ENCODE measurements around the gene CMC1.
"Not testable (repeated sequence)": the region's sequence is repeated elsewhere in the genome, so short reads cannot be mapped to it uniquely, and the experiment has no call there.

Gene CMC1, protein sequence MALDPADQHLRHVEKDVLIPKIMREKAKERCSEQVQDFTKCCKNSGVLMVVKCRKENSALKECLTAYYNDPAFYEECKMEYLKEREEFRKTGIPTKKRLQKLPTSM

DNA sequence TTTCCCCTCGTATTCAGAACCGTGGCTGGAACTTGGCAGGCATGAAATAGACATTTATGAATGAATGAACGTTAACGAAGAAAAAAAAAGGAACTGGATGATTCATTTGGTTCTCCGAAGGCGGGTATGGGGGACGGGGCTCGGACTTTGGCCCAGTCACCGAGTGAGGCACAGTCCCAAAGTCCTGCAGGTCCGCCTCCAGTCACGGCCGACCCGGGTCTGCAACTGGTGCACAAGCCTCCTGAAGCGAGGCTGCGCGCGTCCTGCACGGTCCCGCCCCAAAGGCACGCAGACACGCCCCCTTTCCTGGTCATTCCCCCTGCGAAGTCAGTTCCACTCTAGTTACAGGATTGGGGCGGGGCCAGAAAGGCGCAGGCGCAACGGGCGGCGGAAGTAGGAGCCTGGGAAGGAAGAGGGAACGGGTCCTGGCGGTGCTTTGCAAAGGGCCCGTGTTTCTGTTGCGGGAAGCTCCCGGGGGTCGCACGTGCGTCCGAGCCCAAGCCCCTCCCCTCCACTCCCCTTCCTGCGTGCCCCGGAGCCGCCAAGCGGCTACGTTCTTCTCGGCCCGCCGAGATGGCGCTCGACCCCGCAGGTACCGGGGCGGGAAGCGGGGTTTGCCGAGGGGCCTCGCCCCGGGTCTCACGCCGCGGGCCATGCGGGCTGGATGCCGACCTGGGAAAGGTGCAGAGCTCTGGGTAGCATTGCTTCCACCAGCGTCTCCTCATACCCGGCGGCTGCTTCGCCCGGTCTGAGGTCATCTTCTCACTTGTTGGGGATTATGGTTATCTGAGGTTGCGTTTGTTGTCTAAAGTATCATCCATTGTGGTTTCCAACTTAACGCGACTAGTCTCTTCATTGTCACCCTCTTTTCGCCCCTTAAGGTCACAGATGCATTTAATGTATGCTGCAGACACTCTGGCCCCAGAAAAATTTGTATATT, at the start of gene CMC1:
TSS of gene CMC1 (plus strand) at position 399 of the 940 bp plus-strand sequence. CDS start at position 574, 175 bp downstream.
- DNase-seq: peak; percentile 88 to 93

DNA sequence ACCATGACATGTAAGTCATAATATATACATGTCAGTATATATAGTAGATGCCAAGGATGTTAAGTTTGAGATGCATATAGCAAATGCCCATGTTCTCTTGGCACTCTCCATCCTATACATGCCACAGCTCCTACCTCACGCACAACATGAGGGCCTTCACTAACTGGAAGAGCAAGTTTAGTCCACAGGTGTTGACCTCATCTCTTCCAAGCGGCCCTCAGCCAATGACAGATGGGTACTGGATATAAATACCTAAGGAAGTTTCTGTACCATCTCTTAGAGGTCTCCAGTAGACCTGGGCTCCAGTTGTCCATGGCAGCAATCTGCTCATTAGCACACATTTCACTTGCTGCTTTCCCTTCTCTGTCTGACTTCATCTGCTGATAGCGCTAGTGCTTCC, 43.3 kb upstream of the CMC1 start:
- no peak for DNase-seq

DNA sequence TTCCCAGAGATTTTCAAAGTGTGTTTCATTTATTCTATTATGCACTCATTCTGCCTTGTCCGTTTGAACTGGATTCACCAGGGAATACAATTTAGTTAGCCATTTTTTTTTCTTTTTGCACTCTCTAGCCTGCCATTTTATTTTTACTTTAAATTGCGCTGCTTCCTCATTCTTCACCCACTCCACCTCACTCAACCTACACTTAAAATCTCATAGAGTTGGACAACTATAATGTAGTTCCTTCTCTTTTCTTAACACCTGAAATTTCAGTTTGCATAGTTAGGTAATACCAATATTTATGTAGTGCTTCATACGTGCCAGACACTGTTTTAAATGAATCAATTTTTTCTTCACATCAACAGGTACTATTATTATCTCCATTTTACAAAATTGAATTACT, 42.4 kb upstream of the CMC1 start:
- no peak for DNase-seq

DNA sequence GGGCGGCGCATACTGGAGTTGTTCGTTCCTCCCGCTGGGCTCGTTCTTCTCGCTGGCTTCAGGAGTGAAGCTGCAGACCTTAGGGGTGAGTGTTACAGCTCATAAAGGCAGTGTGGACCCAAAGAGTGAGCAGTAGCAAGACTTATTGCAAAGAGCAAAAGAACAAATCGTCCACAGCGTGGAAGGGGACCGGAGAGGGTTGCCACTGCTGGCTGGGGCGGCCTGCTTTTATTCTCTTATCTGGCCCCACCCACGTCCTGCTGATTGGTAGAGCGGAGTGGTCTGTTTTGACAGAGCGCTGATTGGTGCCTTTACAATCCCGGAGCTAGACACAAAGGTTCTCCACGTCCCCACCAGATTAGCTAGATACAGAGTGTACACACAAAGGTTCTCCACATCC, 41.8 kb upstream of the CMC1 start:
- not testable (repeated sequence) for DNase-seq

DNA sequence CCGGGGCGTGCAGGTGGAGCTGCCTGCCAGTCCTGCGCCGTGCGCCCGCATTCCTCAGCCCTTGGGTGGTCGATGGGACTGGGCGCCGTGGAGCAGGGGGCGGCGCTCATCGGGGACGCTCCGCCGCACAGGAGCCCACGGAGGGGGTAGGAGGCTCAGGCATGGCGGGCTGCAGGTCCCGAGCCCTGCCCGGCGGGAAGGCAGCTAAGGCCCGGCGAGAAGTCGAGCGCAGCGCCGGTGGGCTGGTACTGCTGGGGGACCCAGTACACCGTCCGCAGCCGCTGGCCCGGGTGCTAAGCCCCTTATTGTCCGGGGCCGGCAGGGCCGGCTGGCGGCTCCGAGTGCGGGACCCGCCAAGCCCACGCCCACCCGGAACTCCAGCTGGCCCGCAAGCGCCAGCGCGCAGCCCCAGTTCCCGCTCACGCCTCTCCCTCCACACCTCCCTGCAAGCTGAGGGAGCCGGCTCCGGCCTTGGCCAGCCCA, 41.0 kb upstream of the CMC1 start:
- not testable (repeated sequence) for DNase-seq

DNA sequence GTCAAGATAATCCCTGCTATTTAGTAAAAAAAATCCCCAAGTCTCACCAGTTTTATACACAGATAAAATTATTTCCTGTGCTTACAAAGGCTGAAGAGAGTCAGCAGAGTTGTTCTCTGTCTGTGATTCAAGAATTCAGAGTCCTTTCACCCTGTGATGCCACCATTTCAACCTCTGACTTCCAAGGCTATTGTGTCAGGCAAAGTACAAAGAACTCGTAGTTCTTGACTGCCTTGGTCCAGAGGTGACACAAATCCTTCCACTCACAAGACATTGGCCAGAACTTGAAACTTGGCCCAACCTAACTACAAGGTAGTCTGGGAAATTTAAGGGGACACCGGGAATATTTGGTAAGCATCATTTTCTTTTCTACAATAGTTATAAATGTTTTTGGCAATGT, 34.9 kb upstream of the CMC1 start:
- DNase-seq: no peak

DNA sequence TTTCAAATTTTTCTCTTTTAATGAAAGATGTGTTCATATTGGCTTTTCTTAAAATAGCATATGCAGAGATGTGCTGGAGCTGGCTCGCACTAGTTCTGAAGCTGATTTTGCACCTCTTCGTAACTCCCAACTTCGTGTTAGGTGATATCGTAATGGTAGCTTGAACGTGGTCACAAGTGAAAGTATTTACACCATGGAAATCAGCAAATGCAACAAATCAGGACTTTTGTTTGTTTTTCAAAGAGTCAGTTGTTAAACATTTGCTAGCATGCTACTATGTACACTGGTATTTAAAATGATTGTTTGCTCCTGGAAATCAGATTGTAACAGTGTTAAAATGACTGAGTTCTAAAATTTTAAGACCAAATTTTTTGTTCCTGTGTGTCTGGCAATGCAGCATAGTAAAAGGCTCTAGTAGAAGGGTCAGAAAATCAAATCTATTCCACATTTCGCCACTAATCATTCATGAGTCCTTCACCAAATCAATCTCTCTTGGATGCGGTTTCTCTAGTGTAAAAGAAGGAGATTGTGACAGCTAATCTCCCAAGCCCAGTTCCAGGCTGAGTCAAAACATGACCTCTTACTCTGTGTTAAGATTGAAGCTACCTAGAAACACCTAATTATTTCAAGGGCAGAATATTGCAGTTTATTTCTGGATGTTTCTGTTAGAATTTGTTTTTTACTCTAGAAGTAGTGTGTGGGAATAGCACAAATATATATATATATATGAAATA, 34.3 kb upstream of the CMC1 start:
- no peak for DNase-seq

DNA sequence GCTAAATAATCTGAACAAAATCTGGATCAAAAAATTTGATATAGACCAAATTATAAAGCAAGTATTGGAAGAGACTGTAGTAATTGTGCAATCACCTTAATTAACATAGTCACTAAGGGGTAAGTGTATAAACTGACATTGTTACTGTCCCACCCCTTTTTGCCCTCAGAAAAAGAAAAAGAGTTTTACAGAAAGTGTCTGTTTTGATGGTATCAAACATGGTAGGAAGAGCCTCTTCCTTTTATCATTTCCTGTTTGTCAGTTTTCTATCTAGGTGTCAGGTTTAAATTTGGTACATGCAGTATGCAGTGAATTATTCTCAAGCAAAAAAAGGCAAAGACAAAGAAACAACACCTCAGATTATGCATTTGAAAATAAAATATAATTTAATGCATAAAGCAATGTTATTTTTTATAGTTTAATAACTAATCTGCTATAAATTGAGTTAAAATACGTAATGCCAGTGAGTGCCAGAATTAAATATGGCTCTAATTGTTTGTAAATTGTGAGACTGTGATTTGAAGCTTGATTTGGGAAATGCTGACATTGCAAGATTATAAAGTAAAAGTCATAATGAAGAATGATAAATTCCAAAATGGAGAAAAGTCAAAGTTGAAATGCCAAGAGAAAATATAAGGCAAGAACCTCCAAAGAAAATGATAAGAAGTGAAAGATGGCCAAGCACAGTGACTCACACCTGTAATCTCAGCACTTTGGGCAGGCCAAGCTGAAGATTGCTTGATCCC, 30.3 kb upstream of the CMC1 start:
- no peak for DNase-seq

DNA sequence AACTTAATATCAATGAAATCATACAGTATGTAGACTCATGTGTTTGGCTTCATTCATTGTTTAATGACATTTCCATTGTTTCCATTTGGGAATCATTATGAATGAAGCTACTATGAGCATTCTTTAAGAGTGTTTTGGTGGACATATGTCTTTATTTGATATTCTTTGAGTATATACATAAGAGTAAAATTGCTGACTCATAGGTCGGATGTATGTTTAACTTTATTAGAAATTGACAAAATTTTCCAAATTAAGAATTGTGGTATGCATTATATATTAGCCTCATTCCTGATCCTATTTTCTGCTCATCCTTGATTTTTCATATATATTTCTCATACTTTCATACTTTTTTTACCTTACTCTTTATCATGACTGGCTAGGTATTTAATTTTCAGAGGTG, 28.7 kb upstream of the CMC1 start:
- DNase-seq: no peak

DNA sequence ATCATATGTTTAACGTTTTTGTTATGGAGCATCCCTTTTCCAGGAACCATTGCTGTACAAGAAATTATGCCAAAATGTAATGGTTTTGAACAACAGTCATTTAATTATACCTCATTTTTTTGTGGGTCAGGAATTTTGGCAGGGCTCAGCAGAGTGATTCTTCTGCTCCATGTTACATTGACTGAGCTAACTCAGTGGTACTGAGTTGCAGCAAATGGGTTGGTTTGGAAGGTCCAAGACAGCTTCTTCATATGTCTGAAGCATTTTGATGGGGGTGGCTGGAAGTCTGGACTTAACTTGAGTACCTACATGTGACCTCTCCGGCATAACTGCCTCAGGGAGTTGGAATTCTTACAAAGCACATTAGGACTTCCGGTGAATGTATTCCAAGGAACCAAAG, 26.0 kb upstream of the CMC1 start:
- DNase-seq: no peak

DNA sequence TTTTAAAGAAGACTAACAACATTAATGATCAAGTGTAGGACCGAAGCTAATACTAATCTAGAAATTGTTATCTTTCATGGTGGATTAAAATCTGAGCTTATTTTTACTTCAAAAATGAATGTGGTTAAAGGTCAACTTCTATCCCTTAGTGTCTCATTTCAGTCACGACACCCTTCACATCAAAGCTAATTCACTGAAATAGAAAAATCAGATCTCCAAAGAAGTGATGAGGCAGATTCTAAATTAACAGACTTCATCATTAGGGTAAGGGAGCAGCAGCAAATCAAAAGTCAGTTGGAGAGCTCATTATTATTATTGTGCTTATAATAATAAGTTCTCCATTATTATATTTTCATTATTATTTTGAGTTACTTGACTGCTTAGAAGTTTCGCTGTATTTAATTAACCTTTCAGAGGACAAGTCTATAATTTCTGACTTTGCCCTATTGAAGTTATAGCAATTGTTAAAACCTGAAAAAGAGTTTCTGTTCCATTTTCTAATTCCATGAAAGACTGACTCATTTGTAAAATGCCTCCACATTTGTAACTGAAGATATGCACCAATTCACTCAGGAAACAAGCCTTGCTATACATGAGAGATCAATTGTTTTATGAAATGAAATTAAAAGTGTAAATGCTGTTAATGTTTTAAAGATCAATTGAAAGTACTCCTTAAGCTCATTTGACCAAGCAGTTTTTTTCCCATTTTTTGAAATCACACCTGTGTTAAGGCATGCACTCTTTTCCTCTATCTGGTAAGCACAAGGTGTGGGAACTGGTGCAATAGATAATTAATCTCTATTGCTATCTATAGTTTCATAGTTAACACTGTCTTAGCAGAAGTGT, 23.1 kb upstream of the CMC1 start:
- no peak for DNase-seq

DNA sequence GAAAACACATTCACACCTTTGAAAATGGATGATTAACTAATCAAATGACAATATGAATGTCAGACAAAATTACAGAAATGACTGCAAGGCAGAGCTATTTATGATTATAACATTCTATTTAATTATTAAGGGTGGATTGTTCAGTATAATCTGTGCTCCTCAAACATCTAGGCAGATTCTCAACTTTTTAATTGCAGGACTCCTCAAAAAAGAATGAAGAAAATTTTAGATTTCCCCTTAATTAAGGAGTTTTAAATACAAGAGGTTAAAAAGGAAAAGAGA, 22.6 kb upstream of the CMC1 start:
- no peak for DNase-seq

DNA sequence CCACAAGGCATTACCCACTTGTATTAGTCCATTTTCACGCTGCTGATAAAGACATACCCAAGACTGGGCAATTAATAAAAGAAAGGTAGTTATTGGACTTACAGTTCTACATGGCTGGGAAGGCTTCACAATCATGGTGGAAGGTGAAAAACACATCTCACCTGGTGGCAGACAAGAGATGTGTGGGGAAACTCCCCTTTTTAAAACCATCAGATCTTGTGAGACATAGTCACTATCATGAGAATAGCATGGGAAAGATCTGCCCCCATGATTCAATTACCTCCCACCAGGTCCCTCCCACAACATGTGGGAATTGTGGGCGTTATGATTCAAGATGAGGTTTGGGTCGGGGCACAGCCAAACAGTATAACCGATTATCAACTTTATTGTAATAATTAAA, 17.0 kb upstream of the CMC1 start:
- DNase-seq: no peak

DNA sequence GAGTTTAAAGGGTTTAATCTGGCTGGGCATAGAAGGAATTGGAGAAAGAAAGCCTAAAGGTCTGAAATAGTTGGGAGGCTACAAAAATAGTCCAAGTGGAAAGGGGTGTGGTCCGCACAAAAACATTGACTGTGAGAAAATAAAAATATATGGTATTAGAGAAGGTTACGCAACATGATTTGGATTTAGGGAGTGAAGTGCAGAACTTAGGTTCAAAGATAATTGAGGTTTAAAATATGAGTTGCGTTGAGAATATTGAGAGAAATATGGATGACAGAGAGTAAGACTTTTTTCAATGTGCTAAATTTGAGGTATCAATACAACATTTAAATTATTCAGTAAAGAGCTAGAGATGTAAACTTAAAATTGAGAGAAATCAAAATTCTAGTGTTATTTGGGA, 15.4 kb upstream of the CMC1 start:
- DNase-seq: no peak

DNA sequence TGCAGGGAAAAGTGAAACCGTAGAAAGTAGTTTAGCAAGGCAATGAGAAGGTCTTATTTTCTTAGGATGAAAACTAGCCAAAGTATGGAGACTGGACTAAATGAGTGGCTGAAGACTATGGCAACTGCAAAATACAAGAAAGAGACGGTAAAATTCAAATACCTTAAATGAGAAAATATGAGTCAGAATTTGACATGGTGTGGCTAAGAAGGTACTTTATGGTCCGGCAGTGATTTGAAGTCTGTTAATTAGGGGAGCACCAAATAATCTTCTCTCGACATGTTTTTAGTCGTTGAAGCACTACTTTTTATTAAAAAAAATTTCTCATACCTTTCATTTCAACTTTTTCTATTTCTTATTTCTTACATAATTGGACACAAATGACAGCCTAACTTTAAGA, 12.8 kb upstream of the CMC1 start:
- DNase-seq: no peak

DNA sequence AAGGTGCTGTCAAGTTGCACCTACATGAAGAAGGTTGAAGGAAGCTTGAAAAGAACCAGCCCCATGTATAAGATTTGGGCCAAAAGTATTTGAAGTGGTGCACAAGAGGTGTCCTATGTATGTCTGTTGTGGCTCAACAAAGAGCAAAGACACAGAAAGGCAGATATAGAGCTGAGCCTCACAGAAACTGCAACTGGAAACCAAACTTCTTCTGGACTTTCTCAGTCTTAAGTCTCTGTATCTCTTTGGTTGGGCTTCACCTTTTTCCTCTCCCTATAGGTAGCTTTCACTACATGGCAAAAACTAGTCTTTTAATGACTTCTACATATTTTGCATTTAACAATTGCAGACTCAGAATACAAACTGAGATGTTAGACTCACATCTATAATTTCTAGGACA, 8.8 kb upstream of the CMC1 start:
- no peak for DNase-seq

DNA sequence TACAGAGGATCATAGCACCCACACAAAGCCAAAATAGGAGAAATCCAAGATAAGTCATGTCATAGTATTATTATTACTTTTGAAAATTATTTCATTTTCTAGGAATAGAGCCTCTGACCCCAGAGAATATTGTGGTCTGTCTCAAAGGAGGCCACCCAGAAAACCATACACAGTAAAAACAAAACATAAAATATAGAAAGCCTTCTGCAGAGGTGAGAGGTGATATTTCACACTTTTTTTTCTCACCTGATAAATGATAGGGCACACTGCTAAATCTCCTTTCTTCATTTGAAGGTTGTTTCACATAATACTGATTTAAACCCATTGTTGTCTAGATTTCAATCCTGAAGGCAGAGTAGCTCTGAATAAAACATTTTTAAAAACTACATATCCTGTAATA, 7.0 kb upstream of the CMC1 start:
- no peak for DNase-seq

DNA sequence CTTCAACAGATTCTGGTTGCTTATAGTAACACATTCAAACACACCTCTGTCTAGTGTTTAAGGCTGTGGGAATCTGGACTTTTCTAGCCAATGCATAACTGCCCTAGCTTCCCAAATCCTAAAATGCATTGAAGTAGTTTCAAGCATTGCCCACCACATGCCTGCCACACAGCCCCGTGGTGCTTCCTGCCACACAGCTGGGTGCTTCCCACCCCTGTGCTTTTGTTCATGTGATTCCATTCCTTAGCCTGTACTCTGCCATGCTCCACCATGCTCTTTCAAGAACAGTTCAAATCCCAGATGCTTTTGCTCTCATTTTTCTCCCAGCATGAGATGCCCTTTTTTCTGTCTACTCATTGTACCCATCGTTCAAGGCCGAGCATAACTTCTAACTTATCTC, 2.3 kb upstream of the CMC1 start:
- no peak for DNase-seq

DNA sequence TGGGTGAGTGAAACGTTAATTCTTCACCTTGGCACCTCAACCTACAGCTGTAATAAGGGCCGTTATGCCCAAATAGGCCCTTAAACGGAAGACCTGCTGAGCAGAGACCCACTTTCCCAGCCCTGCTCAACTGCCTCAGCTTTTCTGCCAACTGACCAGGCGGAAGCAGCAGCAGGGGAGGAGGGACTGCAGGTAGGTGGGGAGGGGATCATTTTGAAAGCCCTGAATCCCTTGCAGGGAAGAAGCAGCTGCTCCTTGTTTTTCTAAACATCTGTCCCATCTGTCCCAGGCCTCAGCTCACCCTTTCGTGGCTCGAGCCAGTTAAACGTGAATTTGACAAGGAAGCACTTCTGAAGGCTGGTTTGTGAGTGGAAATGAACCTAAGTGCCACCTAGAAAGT, 978 bp upstream of the CMC1 start:
- DNase-seq: no peak

DNA sequence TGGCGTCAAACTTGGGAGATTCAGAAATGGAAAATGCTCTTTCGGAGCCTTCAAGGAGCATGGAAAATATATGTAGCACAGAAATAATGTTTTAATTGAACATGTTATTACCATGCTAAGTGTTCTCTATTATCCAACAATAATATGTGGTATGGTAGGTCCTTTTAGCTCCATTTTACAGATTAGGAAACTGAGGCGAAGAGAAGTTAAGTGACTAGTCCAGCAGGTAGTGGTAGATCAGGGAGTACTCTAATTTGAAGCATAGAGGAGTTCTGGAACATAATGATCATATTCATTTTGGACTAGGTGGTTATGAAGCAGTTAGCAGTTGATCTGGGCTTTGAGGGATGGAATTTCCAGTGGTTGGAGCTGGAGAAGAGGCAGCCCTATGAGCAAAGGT, 1.1 kb downstream of the CMC1 start:
- DNase-seq: no peak

DNA sequence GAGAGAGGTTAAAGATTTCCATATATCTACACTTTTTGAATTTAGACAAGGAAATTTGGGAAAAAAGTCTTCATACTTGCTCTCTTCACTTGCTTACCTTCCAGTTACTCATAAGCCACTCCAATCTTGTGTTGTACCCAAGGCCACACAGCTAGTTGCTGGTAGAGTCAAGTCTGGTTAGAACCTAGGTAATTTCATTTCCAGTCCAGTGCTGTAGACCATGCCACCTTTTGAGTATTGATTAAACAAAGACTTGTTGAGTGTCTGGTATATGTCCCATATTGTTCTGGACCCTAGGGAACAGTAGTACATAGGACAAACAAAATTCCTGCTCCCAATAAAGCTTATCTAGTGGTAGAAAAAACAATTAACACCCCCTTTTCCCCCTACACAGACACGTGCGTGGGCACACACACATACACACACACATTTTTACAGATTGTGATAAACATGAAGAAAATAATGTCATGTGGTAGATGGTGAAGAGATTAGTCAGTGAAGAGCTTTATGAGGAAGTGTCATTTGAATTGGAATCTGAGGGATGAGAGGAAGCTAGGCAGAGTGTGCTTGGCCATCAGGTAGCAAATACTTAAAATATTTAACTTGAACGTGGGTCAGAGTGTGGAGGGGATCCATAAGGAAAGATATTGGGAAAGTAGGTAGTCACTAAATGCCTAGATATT, 2.1 kb downstream of the CMC1 start:
- no peak for DNase-seq

DNA sequence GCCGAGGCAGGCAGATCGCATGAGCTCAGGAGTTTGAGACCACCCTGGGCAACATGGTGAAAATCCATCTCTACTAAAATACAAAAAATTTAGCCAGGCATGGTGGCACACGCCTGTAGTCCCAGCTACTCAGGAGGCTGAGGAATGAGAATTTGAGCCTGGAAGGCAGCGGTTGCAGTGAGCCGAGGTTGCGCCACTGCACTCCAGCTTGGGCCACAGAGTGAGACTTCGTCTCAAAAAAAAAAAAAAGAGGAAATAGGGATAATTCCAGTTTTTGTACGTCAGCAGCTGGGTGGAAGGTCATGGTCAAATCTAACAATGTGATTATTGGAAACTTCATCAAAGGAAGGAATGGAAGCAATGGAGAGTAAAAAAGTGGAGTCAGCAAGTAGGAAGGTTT, 3.1 kb downstream of the CMC1 start:
- DNase-seq: no peak

Data from activated CD4-positive, alpha-beta T cell treated with anti-CD3 and anti-CD28 coated beads for 4 hours (primary cell).